ENCODE data around the gene PAK4. TPM values are rescaled to one million over a fixed set of nuclear protein-coding genes. Genes with fewer than 3 reads are reported as not detected.

PAK4 gene
- total RNA-seq, 1 experiment from 2014 or later, result 63.1 TPM

DNA sequence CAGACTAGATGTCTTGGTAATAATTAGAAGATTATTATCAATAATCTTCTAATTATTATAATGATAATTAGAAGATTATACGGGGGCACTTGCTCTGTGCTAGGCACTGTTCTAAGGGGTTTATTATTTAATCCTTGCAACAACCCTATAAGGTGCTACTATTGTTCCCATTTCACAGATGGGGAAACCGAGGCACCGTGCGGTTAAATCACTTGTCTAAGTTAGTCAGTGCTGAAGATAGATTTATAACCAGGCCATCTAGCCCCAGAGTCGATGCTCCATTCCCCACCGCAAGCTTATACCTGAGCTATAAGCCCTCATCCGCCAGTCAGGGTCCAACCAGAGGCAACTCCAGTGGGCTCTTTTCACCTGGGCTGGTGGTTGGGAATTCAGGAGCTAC, 43.4 kb upstream of the PAK4 start:
- H3K27ac Mint-ChIP-seq, result no peak overlapping the region
- TF ChIP-seq, protein P1, sequence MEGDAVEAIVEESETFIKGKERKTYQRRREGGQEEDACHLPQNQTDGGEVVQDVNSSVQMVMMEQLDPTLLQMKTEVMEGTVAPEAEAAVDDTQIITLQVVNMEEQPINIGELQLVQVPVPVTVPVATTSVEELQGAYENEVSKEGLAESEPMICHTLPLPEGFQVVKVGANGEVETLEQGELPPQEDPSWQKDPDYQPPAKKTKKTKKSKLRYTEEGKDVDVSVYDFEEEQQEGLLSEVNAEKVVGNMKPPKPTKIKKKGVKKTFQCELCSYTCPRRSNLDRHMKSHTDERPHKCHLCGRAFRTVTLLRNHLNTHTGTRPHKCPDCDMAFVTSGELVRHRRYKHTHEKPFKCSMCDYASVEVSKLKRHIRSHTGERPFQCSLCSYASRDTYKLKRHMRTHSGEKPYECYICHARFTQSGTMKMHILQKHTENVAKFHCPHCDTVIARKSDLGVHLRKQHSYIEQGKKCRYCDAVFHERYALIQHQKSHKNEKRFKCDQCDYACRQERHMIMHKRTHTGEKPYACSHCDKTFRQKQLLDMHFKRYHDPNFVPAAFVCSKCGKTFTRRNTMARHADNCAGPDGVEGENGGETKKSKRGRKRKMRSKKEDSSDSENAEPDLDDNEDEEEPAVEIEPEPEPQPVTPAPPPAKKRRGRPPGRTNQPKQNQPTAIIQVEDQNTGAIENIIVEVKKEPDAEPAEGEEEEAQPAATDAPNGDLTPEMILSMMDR (conservative IDR thresholded peaks at IDR 0.05), result no peak
- no peak overlapping the region for H3K27ac ChIP-seq (ENCODE audit: insufficient read length, low read depth, low read length)
- no peak overlapping the region for H4K8ac ChIP-seq (replicated peaks; ENCODE audit: insufficient read length, low read depth, low read length)
- H3K4ac ChIP-seq (ENCODE audit: low read depth, low read length), result no peak overlapping the region
- H3K9ac ChIP-seq (ENCODE audit: extremely low read depth, insufficient read length, low read length), result no peak overlapping the region
- H2BK5ac ChIP-seq (ENCODE audit: insufficient read length, low read length), result no peak overlapping the region
- H3K4me2 ChIP-seq (ENCODE audit: insufficient read depth, insufficient read length, low read length), result no peak overlapping the region
- no peak overlapping the region for H3K4me3 Mint-ChIP-seq
- no peak overlapping the region for H2BK15ac ChIP-seq (ENCODE audit: low read depth, low read length)
- peaks cover 16% of the 10 kb centered on the region; the same call in 1 of the 2 replicates for H3K27me3 ChIP-seq (ENCODE audit: insufficient read depth, low read length)
- H3K36me3 Mint-ChIP-seq (ENCODE audit: insufficient read depth in 1 of 3, low read depth in 3 of 3), result no peaks in the 10 kb centered on the region
- peaks cover 16 to 20% of the 10 kb centered on the region in 2 experiments for H3K4me1 Mint-ChIP-seq
- H3K4me1 ChIP-seq (ENCODE audit: insufficient read depth, low read length), result no peaks in the 10 kb centered on the region
- no peaks in the 10 kb centered on the region for H4K20me1 ChIP-seq (ENCODE audit: control insufficient read depth, insufficient read depth, insufficient read length)
- H3K79me1 ChIP-seq (ENCODE audit: insufficient read depth, low read depth, low read length, poor library complexity, severe bottlenecking), result no peaks in the 10 kb centered on the region
- H3K23ac ChIP-seq (ENCODE audit: insufficient read length, low read depth, low read length), result no peak overlapping the region
- peaks cover 8% of the 10 kb centered on the region for H3K23me2 ChIP-seq (ENCODE audit: insufficient read length, low read depth, low read length, poor library complexity, severe bottlenecking)
- H3T11ph ChIP-seq (ENCODE audit: low read length), result no peak overlapping the region
- H3K18ac ChIP-seq (ENCODE audit: insufficient read length, low read depth, low read length), result no peak overlapping the region
- H2BK20ac ChIP-seq (ENCODE audit: low read depth, low read length, poor library complexity, severe bottlenecking), result no peak overlapping the region
- no peak overlapping the region for H2AFZ ChIP-seq (ENCODE audit: low read length)
- H3K56ac ChIP-seq (ENCODE audit: insufficient read length, low read depth, low read length), result no peak overlapping the region
- H3K14ac ChIP-seq (ENCODE audit: insufficient read depth, low read length), result no peak overlapping the region
- no peaks in the 10 kb centered on the region; a peak in 2 of 5 replicates for H3K9me3 Mint-ChIP-seq
- H4K91ac ChIP-seq (ENCODE audit: insufficient read length, low read depth, low read length), result no peak overlapping the region
- no peak overlapping the region for H2BK12ac ChIP-seq (ENCODE audit: insufficient read length, low read depth, low read length)
- no peaks in the 10 kb centered on the region for H3K79me2 ChIP-seq (ENCODE audit: insufficient read depth, low read length)
- no peak overlapping the region for H2AK5ac ChIP-seq (ENCODE audit: insufficient read length, low read length)
- H4K5ac ChIP-seq (ENCODE audit: insufficient read length, low read depth, low read length), result no peak overlapping the region
- peaks cover 82% of the 10 kb centered on the region for H3K27me3 Mint-ChIP-seq (ENCODE audit: low read depth)
- no CpG with 5 or more reads among the region's 7 CpGs for WGBS (ENCODE audit: extremely low coverage, insufficient read length, low lambda C conversion rate)
- H3K9me3 ChIP-seq (ENCODE audit: control insufficient read depth, low read depth, low read length), result no peaks in the 10 kb centered on the region
- DNase-seq, result no peak
- no peak overlapping the region for H2BK120ac ChIP-seq (ENCODE audit: low read depth, low read length, poor library complexity, severe bottlenecking)

Measured in H9 (cell line).